Central memory CD4-positive, alpha-beta T cell (primary cell): ENCODE data around the gene PPP1R2C.

Source experiments
- DNase-seq: peaks from one replicate; pipeline ENCODE4 v3.0.0; 2022
- total RNA-seq, 3 experiments: gene quantifications; one replicate each; lab custom pipeline; 2026; lab: John Stamatoyannopoulos, UW

PPP1R2C gene
- total RNA-seq = 0 reads per million in 3 experiments

- DNase-seq = peak; percentile 66
Observed at GRCh38 chrX:42778096-42778495, at the start of gene PPP1R2C. TSS of gene PPP1R2C (minus strand) at chrX:42778163. CDS start at chrX:42778079, 84 bp downstream.

GRCh38 chrX:42825201-42825600 is 47.2 kb upstream of the PPP1R2C start:
- no peak for DNase-seq

DNA sequence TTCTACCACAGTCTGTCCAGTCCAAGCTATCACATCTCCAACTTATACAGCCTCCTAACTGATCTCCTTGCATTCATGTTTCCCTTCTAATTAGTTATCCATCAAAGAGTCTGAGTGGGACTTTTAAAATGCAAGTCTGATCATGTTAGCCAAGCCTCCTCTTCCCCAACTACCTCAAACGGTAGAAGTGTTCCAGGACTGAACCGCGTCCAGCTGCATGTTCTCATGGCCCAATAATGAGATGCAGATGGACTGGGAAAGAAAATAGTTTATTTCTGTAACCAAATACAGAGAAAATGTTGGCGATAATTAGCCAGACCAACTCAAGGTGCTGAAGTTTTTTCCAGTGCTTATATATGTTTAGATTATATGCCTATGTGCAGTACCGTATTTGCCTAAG is 46.6 kb upstream of the PPP1R2C start:
- no peak for DNase-seq

DNA sequence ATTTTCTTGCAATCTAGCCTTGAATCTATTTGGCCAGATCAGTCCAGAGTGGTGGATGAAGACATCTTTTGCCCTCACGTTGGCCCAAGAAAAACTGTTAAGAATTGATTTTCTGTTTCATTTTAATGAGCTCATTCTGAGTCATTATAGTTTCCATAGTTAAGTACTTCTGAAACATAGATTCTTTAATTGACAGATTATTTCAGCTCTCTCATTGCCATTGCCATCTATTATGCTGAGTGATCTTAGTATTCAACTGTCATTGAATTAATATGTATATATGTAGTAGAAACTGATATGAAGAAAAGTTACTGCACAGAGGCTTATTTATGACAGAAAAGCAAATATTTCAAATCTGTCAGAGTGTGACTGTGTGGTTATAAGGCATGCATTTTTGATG is 45.5 kb upstream of the PPP1R2C start:
- DNase-seq = no peak

GRCh38 chrX:42821803-42822443 is 44.0 kb upstream of the PPP1R2C start:
- DNase-seq = no peak

- DNase-seq = no peak
Observed at GRCh38 chrX:42818151-42818921, 40.4 kb upstream of the PPP1R2C start.

DNA sequence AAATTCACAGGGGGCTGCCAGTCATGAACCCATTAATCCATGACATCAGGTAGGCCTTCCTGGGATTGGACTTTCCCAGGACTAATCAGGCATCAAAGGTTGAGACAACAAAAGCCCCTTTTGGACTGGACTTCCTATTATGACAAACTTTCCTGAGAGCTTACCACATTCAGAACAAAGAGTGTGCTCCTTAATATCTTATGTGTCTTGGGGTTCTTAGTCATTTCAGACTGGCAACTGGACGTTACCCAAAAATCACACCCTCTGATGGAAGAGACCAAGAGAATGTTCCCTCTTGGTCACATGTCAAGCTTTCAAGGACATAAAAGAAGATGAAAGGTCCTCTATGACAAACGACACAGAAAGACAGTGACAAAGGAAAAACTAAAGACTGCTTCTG is 31.6 kb upstream of the PPP1R2C start:
- DNase-seq = no peak

DNA sequence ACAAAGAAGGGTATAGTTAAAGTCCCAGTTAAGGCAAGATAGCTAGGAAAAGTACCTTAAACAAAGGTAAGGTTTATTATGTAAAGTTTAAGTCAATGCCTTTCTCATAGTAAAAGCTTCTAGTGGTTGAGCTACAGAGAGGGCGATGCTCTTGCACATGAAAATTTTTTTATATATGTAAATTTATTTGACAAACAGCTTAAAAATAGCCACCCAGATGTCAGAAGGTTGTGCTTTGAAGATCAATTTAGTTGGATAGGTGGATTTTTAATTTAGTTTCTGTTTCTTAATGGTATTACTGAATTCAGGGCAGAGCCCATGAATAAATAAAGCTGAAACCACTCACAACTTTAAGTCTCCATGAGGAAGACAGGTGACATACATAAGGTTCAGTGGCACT is 29.4 kb upstream of the PPP1R2C start:
- no peak for DNase-seq

DNA sequence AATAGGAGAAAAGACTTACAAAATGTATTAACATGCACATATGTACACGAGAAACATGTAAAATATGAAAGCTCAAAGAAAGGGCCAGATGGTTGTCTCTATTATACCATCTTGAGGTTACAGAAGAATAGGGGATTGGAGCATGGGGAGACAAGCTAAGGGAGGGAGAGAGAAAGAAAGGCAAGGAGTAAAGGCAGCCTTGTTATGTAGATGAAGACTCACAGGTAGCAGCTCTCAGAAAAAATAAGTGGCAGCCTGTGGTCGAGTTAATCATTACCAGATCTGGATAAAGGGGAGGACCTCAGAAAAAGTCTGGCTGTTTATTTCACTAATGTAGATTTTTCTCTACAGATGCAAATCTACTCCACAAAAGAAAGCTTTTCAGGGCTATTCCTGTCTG is 26.6 kb upstream of the PPP1R2C start:
- no peak for DNase-seq

DNA sequence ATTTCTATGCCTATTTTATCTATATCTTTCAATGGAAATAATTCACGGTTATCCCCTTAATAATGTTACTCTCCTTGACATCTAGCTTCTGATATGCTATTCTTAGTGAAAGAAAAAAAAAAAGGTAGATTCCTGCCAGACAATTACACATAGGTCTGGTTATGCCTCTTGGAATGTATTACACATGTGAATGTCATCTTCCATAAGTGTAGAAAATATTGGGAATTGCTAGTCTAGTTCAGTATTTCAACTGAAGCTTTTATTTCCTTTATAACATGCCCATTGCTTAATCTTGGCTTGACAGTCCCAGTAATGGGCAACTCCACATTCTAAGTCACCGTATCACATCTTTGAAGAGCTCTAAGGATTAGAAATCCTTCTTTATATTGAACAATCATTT is 25.4 kb upstream of the PPP1R2C start:
- no peak for DNase-seq

DNA sequence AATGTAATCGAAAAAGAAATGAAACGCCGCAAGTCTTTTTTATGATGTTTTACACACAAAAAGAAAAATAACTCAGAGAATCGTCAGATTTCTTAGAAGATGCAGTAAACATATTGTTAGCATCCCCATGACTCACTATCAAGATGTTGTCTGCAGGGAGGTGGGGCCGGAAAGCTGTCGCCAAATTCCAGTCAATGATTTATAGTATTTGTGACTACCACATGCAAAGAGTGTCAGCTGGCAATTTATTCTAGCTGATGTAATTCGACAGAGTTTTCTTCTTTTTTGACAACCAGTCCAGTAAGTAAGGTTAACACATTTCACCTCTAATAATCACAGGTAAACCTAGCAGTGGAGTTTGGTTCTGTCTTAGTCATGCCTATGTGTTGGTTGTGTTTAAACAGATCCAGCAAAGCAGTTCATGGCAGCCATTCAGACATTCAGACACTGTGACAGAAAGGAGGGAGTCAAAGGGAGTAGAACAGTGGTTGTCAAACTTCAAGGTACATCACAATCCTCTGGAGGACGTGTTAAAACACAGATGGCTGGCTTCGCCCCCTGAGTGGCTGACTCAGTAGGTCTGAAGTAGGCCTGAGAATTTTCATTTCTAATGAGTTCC is 19.8 kb upstream of the PPP1R2C start:
- no peak for DNase-seq

DNA sequence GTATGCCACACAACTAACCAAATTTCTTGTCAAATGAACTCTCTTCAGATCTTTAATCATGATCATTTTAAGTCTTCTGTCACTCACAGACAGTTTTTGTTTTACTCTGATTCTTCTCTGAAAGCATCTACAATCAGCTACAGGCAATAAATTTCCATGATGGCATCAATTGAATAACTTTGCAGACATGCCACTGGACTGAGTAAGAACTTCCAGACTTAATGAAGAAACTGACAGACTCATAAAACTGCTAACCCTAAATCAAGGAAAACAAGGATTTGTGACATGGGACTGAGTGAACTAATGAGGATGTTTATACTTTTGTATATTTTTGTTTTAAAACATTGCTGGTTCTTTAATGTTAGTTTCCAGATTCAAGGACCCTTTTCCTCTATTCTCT is 5.5 kb upstream of the PPP1R2C start:
- no peak for DNase-seq

- DNase-seq = no peak
Observed at GRCh38 chrX:42776195-42776594, 1.8 kb downstream of the PPP1R2C start.

- DNase-seq = no peak
Observed at GRCh38 chrX:42772874-42773273, 5.1 kb downstream of the PPP1R2C start.

- no peak for DNase-seq
Observed at GRCh38 chrX:42771506-42772335, 6.2 kb downstream of the PPP1R2C start.

- no peak for DNase-seq
Observed at GRCh38 chrX:42770566-42770965, 7.4 kb downstream of the PPP1R2C start.

GRCh38 chrX:42759881-42760280 is 18.1 kb downstream of the PPP1R2C start:
- no peak for DNase-seq

- DNase-seq = no peak
Observed at GRCh38 chrX:42755815-42756214, 22.1 kb downstream of the PPP1R2C start.

GRCh38 chrX:42754603-42755002 is 23.4 kb downstream of the PPP1R2C start:
- DNase-seq = no peak

DNA sequence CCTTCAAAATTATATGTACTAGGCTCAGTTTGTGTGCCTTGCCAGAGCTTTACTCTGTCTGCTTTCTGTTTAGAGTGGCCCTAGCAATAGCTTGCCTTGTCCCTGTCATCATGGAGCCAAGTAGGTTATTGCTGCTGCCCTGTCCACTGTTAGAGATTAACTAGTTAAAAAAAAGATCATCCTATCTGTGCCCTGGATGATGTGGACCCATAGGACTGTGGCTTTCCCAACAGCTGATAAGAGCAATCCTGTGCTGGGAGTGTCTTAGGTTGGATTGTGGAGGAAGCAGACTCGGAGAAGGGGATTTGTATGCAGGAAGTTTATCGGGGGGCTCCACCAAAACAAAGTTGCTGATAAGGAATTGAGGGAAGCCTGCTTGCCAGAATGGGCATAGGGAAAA is 23.8 kb downstream of the PPP1R2C start:
- no peak for DNase-seq

- DNase-seq = no peak
Observed at GRCh38 chrX:42752730-42753129, 25.2 kb downstream of the PPP1R2C start.

- DNase-seq = no peak
Observed at GRCh38 chrX:42751573-42751972, 26.4 kb downstream of the PPP1R2C start.
